SK-N-MC (cell line): Measurements from ENCODE around the gene LACRT.

Source experiments
- EZH2 ChIP-seq: fragments of 200-600 bp; sonication (generic); IDR thresholded peaks from one replicate; pipeline ENCODE4 v1.6.1; 2017; ENCODE audit warnings: antibody characterized with exemption
- FOXP2 ChIP-seq: optimal IDR thresholded peaks from 2 replicates; pipeline ENCODE3; 2011; ENCODE audit warnings: mild to moderate bottlenecking, moderate library complexity; ENCODE audit not compliant: insufficient read depth; ENCODE audit errors: extremely low read length, control extremely low read depth
- POLR2AphosphoS5 ChIP-seq: IDR thresholded peaks from 2 replicates; pipeline ENCODE4 v1.6.1; 2012; ENCODE audit warnings: mild to moderate bottlenecking, low read depth, low read length, borderline replicate concordance

DNA sequence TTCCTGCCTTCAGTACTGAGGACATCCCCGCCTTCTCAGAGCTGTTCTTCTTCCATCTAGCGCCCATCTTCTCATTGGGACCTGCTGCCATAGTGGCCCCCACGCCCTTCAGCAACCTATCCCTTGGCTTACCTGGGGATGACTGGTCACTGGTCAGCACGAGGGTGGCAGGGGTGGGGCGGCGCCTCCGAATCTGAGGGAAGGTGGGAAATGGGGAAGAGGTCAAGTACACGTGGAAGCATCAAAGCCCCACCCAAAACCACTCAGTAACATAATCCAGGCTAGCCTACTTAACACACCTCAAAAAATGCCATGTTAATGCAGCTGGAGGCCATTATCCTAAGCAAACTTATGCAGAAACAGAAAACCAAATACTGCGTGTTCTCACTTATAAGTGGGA is 50.6 kb downstream of the LACRT start:
- TF ChIP-seq EZH2 (no peak), POLR2AphosphoS5 (no peak), FOXP2 (no peak)
